Right lobe of liver (tissue), 6 donors: ENCODE results near the gene COPB2. TPM values are rescaled to one million over a fixed set of nuclear protein-coding genes. Genes with fewer than 3 reads are reported as not detected.
A peak's percentile ranks its signal among the peaks of the same experiment; 100 is the strongest.
"Not testable (repeated sequence)": the region's sequence is repeated elsewhere in the genome, so short reads cannot be mapped to it uniquely, and the experiment has no call there.

Source experiments
- ATAC-seq, 4 donors: fragments of 200-7000 bp; cut with Tn5 transposase; one replicate each; pipeline ENCODE4 v1.9.1; 2020; ENCODE audit warnings: mild to moderate bottlenecking in 4 of 4, moderate library complexity in 4 of 4
- DNase-seq, 3 donors: peaks; one replicate each; pipeline ENCODE4 v3.0.0-alpha.2; 2020
- H3K27ac ChIP-seq, 3 donors: fragments of 200-600 bp; one replicate each; pipeline ENCODE4 v1.8.0; 2022
- H3K27me3 ChIP-seq, 2 donors: fragments of 200-600 bp; one replicate each; pipeline ENCODE4 v1.8.0; 2022
- H3K36me3 ChIP-seq, 4 donors: fragments of 200-600 bp; sonication (generic) in 1 of 4; one replicate each; pipeline versions ENCODE4 v1.5.1 to v1.8.0; 2017 to 2022; ENCODE audit warnings: control low read depth in 1 of 4
- H3K4me1 ChIP-seq, 4 donors: fragments of 200-600 bp; sonication (generic) in 1 of 4; one replicate each; pipeline versions ENCODE4 v1.5.1 to v1.8.0; 2017 to 2022; ENCODE audit warnings: control low read depth in 1 of 4
- H3K4me3 ChIP-seq, 3 donors: fragments of 200-600 bp; one replicate each; pipeline ENCODE4 v1.8.0; 2022
- H3K9me3 ChIP-seq, 4 donors: fragments of 200-600 bp; sonication (generic) in 1 of 4; one replicate each; pipeline versions ENCODE4 v1.5.1 to v1.8.0; 2017 to 2022; ENCODE audit warnings: control low read depth in 1 of 4
- POLR2A ChIP-seq: fragments of 450-650 bp; IDR thresholded peaks from one replicate; pipeline ENCODE4 v1.6.1; 2017; ENCODE audit warnings: antibody characterized with exemption, mild to moderate bottlenecking
- WGBS: methylation state at CpG from one replicate; pipeline ENCODE4 v1.1.6; 2018; ENCODE audit warnings: low coverage, low lambda C conversion rate; ENCODE audit not compliant: insufficient coverage; ENCODE audit errors: missing lambda C conversion rate; 5-methylcytosine and 5-hydroxymethylcytosine counted together
- intact Hi-C, 2 donors: fragments of 100-400 bp; cut with DNase I; formaldehyde crosslinking; loops; one replicate each; pipeline versions ENCODE4 v1.11.2 to v1.14.1; 2022
- total RNA-seq, 6 experiments: library from RNA; depleted of rRNA in 2 of 6; stranded (reverse); fragments of >200 nt in 2 of 6; fragmentation: NEBNext Ultra II Directional in 3 of 6; extraction: Animal tissue kit (Norgen Biotek cat#: 25700) in 3 of 6; gene quantifications; one replicate each; pipeline versions ENCODE4 v1.1.0 to v1.2.4, GENCODE V29; 2016 to 2023
- TF ChIP-seq, protein P1 (sequence below), 4 donors: fragments of 200-600 bp in 3 of 4; fragments of 450-650 bp in 1 of 4; IDR thresholded peaks; one replicate each; pipeline versions ENCODE4 v1.5.1 to v1.8.0; 2016 to 2022; ENCODE audit warnings: antibody characterized with exemption in 4 of 4, mild to moderate bottlenecking in 2 of 4
- donor health status: DM: no; HTN: yes; CAD: no.
- donor health status: DM: no; HTN: no; CAD: no.
- donor health status: DM: no; HTN: no; CAD: no.
- donor health status: DM: no; HTN: yes; CAD: no.
- donor health status: DM: no; HTN: yes; CAD: no.

Gene COPB2
- total RNA-seq, 6 experiments from 2014 or later = 59.4 to 81.9 (median 66.2) TPM

DNA sequence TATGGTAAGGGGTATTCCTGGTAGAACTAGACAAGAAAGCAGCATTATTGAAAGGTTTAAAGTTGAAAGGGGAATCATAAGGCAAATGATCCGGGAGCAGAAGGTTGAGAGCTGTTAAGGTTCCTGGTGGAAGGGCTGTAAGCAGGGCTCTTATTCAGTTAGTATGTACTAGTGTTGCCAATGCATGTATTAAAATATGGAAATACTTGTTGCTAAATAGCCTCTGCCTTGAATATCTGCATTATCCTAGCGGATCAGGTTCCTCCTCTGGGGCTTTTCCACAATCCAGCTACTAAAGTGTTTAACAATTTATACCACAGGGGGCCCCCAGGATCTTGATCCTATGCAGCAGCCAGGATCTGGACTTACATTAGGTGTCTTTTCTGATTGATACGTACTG, 7.3 kb upstream of the COPB2 start:
- no peak overlapping the region for H3K4me3 ChIP-seq
- DNase-seq (no peak), ATAC-seq (no peak)
- H3K4me1 ChIP-seq = no peaks in the 10 kb centered on the region
- no peaks in the 10 kb centered on the region for H3K9me3 ChIP-seq
- WGBS = 97% methylated on average over 2 of the region's 3 CpGs
- intact Hi-C loops = no loop called here
- H3K27ac ChIP-seq = no peak overlapping the region
- no peaks in the 10 kb centered on the region for H3K27me3 ChIP-seq
- H3K36me3 ChIP-seq = no peaks in the 10 kb centered on the region
- no peak for TF ChIP-seq POLR2A
- TF ChIP-seq, protein P1, sequence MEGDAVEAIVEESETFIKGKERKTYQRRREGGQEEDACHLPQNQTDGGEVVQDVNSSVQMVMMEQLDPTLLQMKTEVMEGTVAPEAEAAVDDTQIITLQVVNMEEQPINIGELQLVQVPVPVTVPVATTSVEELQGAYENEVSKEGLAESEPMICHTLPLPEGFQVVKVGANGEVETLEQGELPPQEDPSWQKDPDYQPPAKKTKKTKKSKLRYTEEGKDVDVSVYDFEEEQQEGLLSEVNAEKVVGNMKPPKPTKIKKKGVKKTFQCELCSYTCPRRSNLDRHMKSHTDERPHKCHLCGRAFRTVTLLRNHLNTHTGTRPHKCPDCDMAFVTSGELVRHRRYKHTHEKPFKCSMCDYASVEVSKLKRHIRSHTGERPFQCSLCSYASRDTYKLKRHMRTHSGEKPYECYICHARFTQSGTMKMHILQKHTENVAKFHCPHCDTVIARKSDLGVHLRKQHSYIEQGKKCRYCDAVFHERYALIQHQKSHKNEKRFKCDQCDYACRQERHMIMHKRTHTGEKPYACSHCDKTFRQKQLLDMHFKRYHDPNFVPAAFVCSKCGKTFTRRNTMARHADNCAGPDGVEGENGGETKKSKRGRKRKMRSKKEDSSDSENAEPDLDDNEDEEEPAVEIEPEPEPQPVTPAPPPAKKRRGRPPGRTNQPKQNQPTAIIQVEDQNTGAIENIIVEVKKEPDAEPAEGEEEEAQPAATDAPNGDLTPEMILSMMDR (IDR thresholded peaks at IDR 0.05) = no peak

DNA sequence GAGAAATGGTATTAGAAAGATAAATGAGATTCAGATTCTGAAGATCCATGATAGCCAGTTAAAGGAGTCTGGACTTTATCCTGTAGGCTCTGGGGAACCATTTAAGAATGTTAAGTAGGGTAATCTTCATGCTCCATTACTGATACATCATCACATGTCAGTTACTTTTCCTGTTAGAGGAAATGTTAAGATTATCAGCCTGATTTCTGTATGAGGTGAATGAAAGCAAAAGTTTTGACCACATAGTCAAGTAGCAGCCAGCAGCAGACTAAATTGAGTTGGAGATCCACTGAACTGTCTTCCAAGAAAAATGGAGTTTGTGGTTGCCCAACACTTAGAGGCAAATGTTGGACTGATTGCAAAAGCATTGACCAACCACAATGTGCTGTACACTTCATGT, 4.7 kb upstream of the COPB2 start:
- TF ChIP-seq, protein P1 (IDR thresholded peaks at IDR 0.05) = no peak
- TF ChIP-seq POLR2A = no peak
- no peak for DNase-seq
- H3K9me3 ChIP-seq = no peaks in the 10 kb centered on the region
- H3K27me3 ChIP-seq = no peaks in the 10 kb centered on the region
- peaks cover 0 to 9% (median 0%) of the 10 kb centered on the region in 4 donors for H3K4me1 ChIP-seq
- intact Hi-C loops = no loop called here
- H3K36me3 ChIP-seq = no peaks in the 10 kb centered on the region
- no peak overlapping the region for H3K27ac ChIP-seq
- no peak for ATAC-seq
- H3K4me3 ChIP-seq = no peak overlapping the region

DNA sequence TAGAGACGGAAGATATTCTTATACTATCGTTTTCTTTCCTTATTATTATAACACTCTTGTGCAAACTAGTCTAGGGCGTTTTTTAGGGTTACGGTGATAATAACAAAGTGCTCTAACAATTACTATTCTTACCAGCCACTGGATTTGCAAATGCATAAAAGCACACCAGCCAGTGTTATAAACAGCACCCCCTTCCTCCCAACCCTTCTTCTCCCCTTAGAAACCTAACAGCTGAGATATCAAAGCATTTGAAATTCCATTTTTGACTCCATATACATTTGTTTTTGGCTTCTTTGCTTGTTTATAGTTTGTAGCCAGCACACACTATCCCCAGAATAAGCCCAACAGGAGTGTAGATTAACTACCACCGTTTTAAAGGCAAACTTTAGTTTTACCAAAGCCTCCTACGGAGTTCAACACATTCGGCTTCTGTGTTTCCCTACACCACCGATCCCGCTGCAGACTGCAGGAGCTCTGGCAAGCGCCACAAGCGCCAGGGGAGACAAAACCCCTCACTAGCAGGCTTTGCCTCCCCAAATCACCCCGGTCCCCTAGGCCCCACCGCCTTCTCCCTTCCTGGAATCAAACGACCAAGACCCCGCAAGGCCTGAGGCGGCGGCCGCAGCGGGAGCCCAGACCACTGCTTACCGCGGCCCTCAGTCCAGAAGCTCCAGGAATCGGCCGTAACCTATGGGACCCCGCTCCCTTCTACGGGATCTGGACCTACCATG, 461 bp downstream of the COPB2 start:
- intact Hi-C loops = no loop called here
- Histone ChIP-seq H3K4me1 (peaks cover 0 to 21% (median 5%) of the 10 kb centered on the region in 4 donors), H3K9me3 (no peaks in the 10 kb centered on the region), H3K27ac (peak overlapping the region; percentile 89 to 96 (median 91)), H3K27me3 (no peaks in the 10 kb centered on the region), H3K36me3 (no peaks in the 10 kb centered on the region), H3K4me3 (peak overlapping the region; percentile 72 to 88 (median 83))
- ATAC-seq (peak; percentile 25 to 50 (median 30)), DNase-seq (no peak)
- no peak for TF ChIP-seq POLR2A
- TF ChIP-seq, protein P1 (IDR thresholded peaks at IDR 0.05) = no peak
- WGBS = 2% methylated on average over 17 of the region's 25 CpGs

DNA sequence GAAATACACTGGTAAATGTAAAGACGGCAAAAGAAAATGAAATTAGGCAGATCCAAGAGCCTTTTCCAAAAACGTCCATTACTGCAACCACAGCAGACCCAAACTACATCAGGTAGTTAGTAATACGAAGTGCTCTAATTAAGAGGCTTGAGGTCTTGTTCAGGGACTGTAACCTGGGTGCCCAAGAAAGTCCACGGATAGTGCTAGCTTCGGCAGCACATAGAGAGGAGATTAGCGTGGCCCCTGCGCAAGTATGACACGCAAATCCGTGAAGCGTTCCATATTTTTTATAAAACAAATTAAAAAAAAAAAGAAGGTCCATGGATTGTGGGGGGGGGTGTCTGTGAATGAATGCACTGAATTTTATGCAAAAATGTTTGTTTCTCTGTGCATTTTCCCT, 1.4 kb downstream of the COPB2 start:
- 72% methylated on average over 10 of the region's 10 CpGs for WGBS
- peaks cover 0 to 4% (median under 1%) of the 10 kb centered on the region in 4 donors for H3K36me3 ChIP-seq
- peaks cover 0 to 21% (median 5%) of the 10 kb centered on the region in 4 donors for H3K4me1 ChIP-seq
- H3K27ac ChIP-seq = no peak overlapping the region
- H3K9me3 ChIP-seq = no peaks in the 10 kb centered on the region
- peak overlapping the region in 2 of 3 donors; percentile 83 to 88 for H3K4me3 ChIP-seq
- no peaks in the 10 kb centered on the region for H3K27me3 ChIP-seq
- DNase-seq (no peak), ATAC-seq (no peak)
- TF ChIP-seq POLR2A = no peak
- TF ChIP-seq, protein P1 (IDR thresholded peaks at IDR 0.05) = no peak
- intact Hi-C loops = no loop called here

DNA sequence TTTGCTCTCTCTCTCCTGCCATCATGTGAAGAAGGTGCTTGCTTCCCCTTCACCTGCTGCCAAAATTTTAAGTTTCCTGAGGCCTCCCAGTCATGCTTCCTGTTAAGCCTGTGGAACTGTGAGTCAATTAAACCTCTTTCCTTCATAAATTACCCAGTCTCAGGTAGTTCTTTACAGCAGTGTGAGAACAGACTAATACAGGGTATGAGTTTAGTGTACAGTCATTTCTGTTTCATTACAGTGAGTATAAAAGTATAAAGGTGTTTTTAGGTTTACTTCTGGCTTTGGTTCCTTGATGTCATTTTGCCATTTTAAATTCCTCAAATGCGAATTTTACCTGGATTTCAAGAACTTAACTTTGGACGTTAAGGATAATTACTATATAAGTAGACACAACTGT, 7.2 kb downstream of the COPB2 start:
- peaks cover 0 to 18% (median 1%) of the 10 kb centered on the region in 4 donors for H3K4me1 ChIP-seq
- H3K4me3 ChIP-seq, intact Hi-C loops, H3K27me3 ChIP-seq, DNase-seq, H3K9me3 ChIP-seq, ATAC-seq, H3K27ac ChIP-seq: not testable (repeated sequence)
- 87% methylated on average over 2 of the region's 2 CpGs for WGBS
- H3K36me3 ChIP-seq = peaks cover 0 to 36% (median 14%) of the 10 kb centered on the region in 4 donors
